SH-SY5Y (cell line): ENCODE results near the gene P3H2.

ENCODE experiments used
- GATA2 ChIP-seq: IDR thresholded peaks from 2 replicates; pipeline ENCODE4 v1.6.1; 2011; ENCODE audit warnings: mild to moderate bottlenecking, low read depth, low read length
- GATA3 ChIP-seq: IDR thresholded peaks from 2 replicates; pipeline ENCODE4 v1.6.1; 2011; ENCODE audit warnings: low read depth, mild to moderate bottlenecking, low read length, moderate library complexity

DNA sequence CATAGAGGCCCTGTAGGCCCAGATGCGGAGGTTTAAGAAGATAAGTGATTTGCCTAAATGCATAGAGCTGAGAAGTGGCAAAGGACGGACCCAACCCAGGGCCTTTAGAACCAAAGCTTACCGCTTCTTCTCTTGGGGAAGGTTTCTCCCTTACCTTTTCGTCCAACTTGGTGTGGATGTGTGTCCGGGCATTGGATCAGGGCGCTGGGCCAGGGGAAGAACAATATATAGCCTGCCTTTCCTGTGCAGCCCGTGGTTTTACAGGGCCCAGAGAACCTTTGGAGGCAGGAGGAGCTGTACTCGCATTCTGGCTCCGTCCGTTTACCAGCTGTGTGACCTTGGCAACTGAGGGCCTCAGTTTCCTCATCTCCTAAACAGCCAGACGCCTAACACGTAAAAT is 686 bp upstream of the P3H2 start:
- no peak for TF ChIP-seq GATA3
- TF ChIP-seq GATA2 = no peak
